Glomerular visceral epithelial cell (primary cell): ENCODE measurements around the gene GPR17.

Experiments
- DNase-seq: peaks from one replicate; pipeline ENCODE4 v3.0.0-alpha.2; 2016; ENCODE audit errors: extremely low spot score

Gene GPR17

GRCh38 chr2:127629637-127630036, 16.3 kb upstream of the GPR17 start:
- no peak for DNase-seq

DNA sequence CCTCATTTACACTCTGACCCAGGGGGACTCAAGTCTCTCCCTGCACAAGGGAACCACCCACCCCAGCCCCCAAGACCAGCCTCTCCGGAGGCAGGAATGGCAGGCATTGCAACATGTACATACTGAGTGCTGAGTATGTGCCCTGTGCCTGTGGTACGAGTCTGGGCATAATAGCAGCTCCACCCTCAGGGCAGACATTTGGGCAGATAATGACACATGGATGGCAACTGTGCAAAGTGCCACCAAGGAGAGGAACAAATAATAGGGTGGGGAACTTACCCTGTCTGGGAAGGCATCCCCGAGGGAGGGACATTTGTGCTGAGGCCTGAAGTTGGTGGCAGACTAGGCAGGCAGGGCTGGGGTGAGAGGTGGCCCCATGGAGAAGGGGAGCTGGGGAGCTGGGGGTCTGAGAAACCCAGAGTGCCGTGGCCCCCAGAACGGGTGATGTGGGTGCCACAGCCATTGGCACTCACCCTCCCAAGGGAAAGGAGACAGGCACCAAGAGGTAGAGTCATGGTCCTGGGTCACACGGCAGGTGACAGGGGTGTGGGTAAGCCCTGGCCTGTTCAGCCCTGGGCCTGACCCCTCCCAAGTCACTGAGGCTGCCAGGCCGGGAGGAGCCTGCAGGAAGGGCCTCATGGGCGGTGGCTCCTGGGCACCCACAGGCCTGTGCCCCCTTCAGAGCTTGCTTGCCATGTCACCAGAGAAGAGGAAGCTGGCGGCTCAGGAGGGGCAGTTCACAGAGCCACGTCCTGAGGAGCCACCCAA, 15.7 kb upstream of the GPR17 start:
- no peak for DNase-seq

DNA sequence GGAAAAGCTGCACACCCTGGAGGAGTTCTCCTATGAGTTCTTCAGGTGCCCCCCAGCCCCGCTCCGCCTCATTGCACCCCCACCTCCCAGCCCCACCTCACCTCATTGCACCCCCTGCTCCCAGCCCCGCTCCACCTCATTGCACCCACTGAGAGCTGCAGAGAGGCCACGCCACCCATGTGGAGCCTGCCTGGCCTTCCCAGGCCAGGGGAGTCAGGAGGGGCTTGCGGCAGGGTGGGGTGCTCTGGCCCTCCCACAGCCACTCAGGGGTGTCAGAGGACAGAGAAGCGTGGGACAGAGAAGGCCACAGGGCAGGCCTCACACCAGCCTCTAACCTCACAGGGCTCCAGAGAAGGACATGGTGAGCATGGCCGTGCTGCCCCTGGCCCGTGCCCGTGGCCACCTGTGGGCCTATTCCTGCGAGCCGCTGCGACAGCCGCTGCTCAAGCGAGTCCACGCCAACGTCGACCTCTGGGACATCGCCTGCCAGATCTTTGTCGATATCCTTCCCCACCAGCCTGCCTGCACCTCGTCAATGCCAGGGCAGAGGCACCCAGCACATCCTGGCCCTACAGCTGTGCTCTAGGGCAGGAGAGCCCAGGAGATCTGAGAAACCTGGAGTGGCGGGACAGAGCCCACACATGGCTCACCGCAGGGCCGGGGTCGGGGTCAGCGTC, 15.0 kb upstream of the GPR17 start:
- no peak for DNase-seq

GRCh38 chr2:127631541-127631996, 14.4 kb upstream of the GPR17 start:
- no peak for DNase-seq

GRCh38 chr2:127631997-127632581, 13.9 kb upstream of the GPR17 start:
- no peak for DNase-seq

DNA sequence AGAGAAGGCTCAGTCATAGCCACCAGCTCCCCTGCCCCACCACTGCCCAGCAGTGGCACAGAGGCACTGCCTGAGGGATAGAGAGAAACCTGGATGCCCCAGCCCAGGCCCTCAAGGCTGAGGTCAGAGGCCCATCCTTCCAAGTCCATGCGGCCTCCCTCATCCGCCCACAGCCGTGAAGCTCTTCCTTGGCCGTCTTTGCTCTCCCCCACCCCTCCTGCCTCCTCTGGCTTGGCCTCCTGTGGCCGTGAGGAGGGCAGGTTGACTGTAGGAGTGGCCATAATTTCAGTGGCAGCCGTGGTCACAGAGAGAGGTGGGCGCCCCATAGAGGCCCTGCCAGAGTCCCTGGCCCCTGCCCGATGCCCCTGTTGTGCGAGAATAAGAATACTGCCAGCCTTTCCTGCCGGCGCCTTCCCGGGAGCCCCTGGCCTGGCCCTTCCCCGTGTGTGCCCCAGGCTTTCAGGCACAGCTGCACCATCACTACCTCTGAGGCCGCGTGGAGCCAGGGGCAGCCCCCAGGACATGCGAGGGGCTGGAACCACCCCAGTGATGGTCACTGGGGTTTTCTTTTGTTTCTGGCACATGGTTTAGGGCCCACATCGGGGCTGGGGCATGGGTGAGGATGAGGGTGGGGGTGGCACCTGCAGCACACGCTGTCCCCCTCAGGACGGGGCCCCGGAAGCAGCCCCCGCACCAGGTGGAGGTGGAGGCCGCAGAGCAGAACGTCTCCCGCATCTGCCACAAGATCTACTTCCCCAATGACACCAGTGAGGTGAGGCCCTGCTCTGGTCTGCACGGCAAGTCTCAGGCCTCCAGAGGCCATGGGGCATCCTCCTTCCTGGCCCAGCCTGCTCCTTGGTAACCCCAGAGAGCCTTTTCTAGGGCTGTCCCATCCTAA, 13.1 kb upstream of the GPR17 start:
- DNase-seq = no peak

DNA sequence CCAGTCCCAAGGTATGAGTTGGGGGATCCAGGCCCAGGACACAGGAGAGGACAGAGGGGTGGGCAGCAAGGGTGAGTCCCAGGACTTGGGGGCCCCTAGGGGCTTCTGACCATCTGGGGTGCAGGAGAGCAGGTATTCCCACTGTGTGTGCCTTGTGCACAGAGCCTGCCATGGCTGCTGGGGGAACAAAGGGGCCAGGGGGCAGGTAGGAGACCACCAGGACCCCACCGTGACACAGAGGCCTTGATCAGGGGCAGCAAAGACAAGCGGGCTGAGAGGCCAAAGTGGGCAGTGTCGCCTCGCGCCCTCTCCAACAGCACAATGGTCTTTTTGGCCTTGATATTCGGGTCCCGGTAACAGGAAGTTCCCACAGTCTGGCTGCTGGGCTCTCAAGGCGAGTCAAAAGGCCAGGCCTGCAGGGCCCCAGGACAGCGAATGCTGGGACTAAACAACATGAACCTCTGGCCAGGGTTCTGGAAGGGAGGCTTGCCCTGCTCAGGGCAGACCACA, 12.3 kb upstream of the GPR17 start:
- no peak for DNase-seq

- DNase-seq = no peak
Measured at GRCh38 chr2:127634066-127634617, 11.8 kb upstream of the GPR17 start.

GRCh38 chr2:127634626-127635379, 11.2 kb upstream of the GPR17 start:
- no peak for DNase-seq

DNA sequence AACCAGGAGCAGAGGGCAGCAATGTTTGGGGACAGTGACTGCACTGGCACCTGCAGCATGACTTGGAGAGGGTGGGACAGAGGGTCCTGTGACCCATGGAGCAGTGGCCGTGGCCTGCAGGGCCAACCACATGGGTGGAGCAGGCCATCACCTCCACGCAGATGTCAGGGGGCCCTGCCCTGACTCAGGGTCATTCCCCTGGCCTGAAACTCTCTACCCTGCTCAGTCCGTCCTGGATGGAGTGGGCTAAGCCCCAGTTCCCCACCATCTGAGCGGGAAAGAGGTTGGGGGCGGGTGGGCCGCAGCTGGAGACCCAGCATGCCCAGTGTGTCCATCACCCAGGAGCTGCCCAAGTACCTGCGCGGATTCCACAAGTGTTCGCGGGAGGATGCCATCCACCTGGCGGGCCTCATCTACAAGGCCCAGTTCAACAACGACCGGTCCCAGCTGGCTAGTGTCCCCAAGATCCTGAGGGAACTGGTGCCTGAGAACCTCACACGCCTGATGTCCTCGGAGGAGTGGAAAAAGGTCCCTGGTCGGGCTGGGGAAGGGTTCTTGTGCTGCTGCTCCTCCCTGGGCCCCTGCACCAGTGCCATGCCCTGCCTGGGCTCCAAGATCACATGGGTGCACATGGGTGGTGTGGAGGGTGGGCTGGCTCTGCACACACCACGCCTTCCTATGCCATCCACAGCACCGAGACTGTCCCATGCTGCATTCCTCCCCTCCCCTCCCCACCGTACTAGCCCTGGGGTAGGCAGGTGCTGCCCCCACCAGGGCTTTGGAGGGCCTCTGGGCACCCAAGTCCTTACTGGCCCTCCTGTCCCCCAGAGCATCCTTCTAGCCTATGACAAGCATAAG, 10.3 kb upstream of the GPR17 start:
- no peak for DNase-seq

DNA sequence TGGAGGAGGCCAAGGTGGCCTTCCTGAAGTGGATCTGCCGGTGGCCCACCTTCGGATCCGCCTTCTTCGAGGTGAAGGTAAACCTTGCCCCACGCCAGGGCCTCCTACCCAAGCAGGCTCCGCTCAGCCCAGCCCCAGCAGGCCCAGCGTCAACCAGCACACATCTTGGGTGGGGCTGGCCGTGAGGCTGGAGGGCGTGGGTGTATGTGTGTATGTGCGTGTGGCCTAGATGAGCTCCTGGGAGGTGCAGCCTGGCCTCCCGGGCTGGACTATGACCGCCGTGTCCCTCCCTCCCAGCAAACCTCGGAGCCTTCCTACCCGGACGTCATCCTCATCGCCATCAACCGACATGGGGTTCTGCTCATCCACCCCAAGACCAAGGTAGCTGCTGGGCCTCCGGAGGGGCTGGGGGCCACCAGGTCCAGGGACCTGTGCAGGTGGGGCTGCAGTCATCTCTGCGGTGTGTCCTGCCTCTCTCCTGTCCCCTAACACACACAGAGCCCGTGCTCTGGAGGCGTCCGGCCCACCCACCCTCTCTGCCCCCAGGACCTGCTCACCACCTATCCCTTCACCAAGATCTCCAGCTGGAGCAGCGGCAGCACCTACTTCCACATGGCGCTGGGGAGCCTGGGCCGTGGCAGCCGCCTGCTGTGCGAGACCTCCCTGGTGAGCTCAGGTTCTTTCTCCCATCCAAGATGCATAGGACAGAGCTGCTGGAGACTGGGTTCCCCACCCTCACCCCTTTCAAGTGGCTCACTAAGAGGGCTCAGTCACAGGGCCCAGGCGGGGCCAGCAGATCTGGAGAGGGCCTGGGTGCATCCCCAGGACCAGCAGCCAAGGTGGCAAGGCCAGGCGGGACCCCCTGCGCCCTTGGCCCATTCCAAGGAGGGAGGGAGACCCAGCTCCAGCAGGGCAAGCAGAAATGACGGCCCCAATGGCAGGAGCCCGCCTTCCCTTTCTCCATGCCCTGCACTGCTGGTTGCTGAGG, 9.4 kb upstream of the GPR17 start:
- no peak for DNase-seq

DNA sequence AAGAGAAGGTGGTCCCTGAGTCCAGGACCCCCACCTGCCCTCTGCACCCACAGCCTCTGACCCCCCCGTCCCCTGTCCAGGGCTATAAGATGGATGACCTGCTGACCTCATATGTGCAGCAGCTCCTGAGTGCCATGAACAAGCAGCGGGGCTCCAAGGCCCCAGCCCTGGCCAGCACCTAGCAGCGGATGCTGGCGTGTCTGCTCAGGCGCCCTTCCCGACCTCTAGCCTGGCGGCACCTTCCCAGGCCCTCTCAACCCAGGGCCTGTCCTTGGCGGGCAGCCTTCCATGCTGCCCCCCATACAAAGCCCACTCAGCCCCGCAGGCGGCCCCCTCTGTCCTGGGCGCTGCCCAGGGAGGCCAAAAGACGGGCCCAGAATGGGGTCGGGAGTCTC, 8.7 kb upstream of the GPR17 start:
- DNase-seq = no peak

- peak; percentile 81 for DNase-seq
Measured at GRCh38 chr2:127637725-127638252, 8.2 kb upstream of the GPR17 start.

- DNase-seq = no peak
Measured at GRCh38 chr2:127638361-127639110, 7.4 kb upstream of the GPR17 start.

- no peak for DNase-seq
Measured at GRCh38 chr2:127639111-127639474, 6.9 kb upstream of the GPR17 start.

GRCh38 chr2:127640082-127641072, 5.6 kb upstream of the GPR17 start:
- DNase-seq = no peak
